GM23338 (cell line): ENCODE measurements around the gene XYLT1. TPM values are rescaled to one million over a fixed set of nuclear protein-coding genes. Genes with fewer than 3 reads are reported as not detected.

Source experiments
- ATAC-seq: fragments of 200-7000 bp; cut with Tn5 transposase; 3 replicates; pipeline ENCODE4 v1.9.1; 2020
- DNase-seq: peaks from one replicate; pipeline ENCODE4 v3.0.0-alpha.2; 2015; ENCODE audit warnings: low spot score
- H2AFZ ChIP-seq: fragments of 200-600 bp; sonication (generic); 2 replicates; pipeline ENCODE4 v1.8.0; 2016; ENCODE audit warnings: antibody characterized with exemption, mild to moderate bottlenecking, moderate library complexity
- H3F3A ChIP-seq: fragments of 200-600 bp; sonication (generic); replicated peaks from 2 replicates; pipeline ENCODE4 v1.8.0; 2017; ENCODE audit warnings: antibody characterized with exemption, mixed run types, low read depth
- H3K27ac ChIP-seq: fragments of 200-600 bp; sonication (generic); 2 replicates; pipeline ENCODE4 v1.6.1; 2016; ENCODE audit warnings: low read depth
- H3K27me3 ChIP-seq: fragments of 200-600 bp; sonication (generic); 2 replicates; pipeline ENCODE4 v1.8.0; 2016; ENCODE audit warnings: mild to moderate bottlenecking, mixed run types, moderate library complexity; ENCODE audit not compliant: insufficient read depth
- H3K36me3 ChIP-seq: fragments of 200-600 bp; sonication (generic); 2 replicates; pipeline ENCODE4 v1.8.0; 2016; ENCODE audit warnings: mild to moderate bottlenecking; ENCODE audit not compliant: insufficient read depth
- H3K4me1 ChIP-seq: fragments of 200-600 bp; sonication (generic); 2 replicates; pipeline ENCODE4 v1.8.0; 2016; ENCODE audit warnings: mild to moderate bottlenecking, moderate library complexity; ENCODE audit not compliant: insufficient read depth
- H3K4me2 ChIP-seq: fragments of 200-600 bp; sonication (generic); 2 replicates; pipeline ENCODE4 v1.7.1; 2017; ENCODE audit warnings: mixed run types
- H3K4me3 ChIP-seq: fragments of 200-600 bp; sonication (generic); 2 replicates; pipeline ENCODE4 v1.6.1; 2016; ENCODE audit warnings: mixed run types
- H3K79me2 ChIP-seq: fragments of 200-600 bp; sonication (generic); replicated peaks from 2 replicates; pipeline ENCODE4 v1.8.0; 2017; ENCODE audit warnings: mild to moderate bottlenecking; ENCODE audit not compliant: insufficient read depth
- H3K9me2 ChIP-seq: fragments of 200-600 bp; sonication (generic); 2 replicates; pipeline ENCODE4 v1.8.0; 2017; ENCODE audit not compliant: insufficient read depth
- H4K20me1 ChIP-seq: fragments of 200-600 bp; sonication (generic); replicated peaks from 2 replicates; pipeline ENCODE4 v1.8.0; 2017; ENCODE audit warnings: mild to moderate bottlenecking; ENCODE audit not compliant: insufficient read depth
- H3K27ac Mint-ChIP-seq: 2 replicates; pipeline ENCODE4 v1.8.0; 2020; ENCODE audit warnings: inconsistent platforms, mild to moderate bottlenecking, moderate library complexity, mixed read lengths
- H3K27me3 Mint-ChIP-seq: 3 replicates; pipeline ENCODE4 v1.8.0; 2022; ENCODE audit warnings: low read depth, mild to moderate bottlenecking, moderate library complexity, mixed read lengths, inconsistent platforms; ENCODE audit not compliant: insufficient read depth, poor library complexity
- H3K36me3 Mint-ChIP-seq: 3 replicates; pipeline ENCODE4 v1.8.0; 2021; ENCODE audit warnings: low read depth, mild to moderate bottlenecking, inconsistent platforms, moderate library complexity, mixed read lengths
- H3K4me1 Mint-ChIP-seq: 3 replicates; pipeline ENCODE4 v1.8.0; 2020; ENCODE audit warnings: mild to moderate bottlenecking, inconsistent platforms, mixed read lengths
- H3K4me3 Mint-ChIP-seq: 3 replicates; pipeline ENCODE4 v1.8.0; 2021; ENCODE audit warnings: moderate library complexity, mild to moderate bottlenecking, inconsistent platforms, mixed read lengths
- H3K9me3 Mint-ChIP-seq: 3 replicates; pipeline ENCODE4 v1.8.0; 2020; ENCODE audit warnings: moderate library complexity, mild to moderate bottlenecking, inconsistent platforms, mixed read lengths
- ETS1 ChIP-seq: IDR thresholded peaks from 2 replicates; pipeline ENCODE4 v1.6.1; 2016; ENCODE audit warnings: antibody characterized with exemption
- EZH2phosphoT487 ChIP-seq: fragments of 200-600 bp; sonication (generic); IDR thresholded peaks from one replicate; pipeline ENCODE4 v1.8.1; 2018; ENCODE audit warnings: antibody characterized with exemption; ENCODE audit not compliant: unreplicated experiment
- NANOG ChIP-seq: IDR thresholded peaks from 2 replicates; pipeline ENCODE4 v1.6.1; 2016; ENCODE audit warnings: antibody characterized with exemption, borderline replicate concordance
- ZNF114 ChIP-seq: fragments of 250-450 bp; sonication (Bioruptor Pico); IDR thresholded peaks from 2 replicates; pipeline ENCODE4 v1.5.0; 2020; ENCODE audit warnings: mild to moderate bottlenecking, moderate library complexity
- ZNF462 ChIP-seq: fragments of 250-450 bp; sonication (Bioruptor Pico); IDR thresholded peaks from 2 replicates; pipeline ENCODE4 v1.5.0; 2020; ENCODE audit warnings: mild to moderate bottlenecking, moderate library complexity
- polyA plus RNA-seq: library from polyadenylated mRNA; unstranded; fragments of >200 nt; fragmentation: Nextera tagmentation; extraction: Ambion mirVana; gene quantifications from 2 replicates; pipeline ENCODE4 v1.2.1, GENCODE V29; 2016
- total RNA-seq: library from RNA; depleted of rRNA; stranded (reverse); fragments of >200 nt; shearing (Covaris generic); gene quantifications from 2 replicates; pipeline ENCODE4 v1.2.3, GENCODE V29; 2014

The XYLT1 gene
- total and polyA plus RNA-seq, 2 experiments from 2014 or later = 3.5 to 24.7 TPM

- Histone ChIP-seq H3K4me2 (no peak overlapping the region), H3K79me2 (0 out of 2 replicates have a peak, but pooled peaks cover 6% of the 10 kb centered on the region), H4K20me1 (no peaks in the 10 kb centered on the region), H3K9me2 (no peaks in the 10 kb centered on the region), H3K4me3 (no peak overlapping the region), H3K36me3 (no peaks in the 10 kb centered on the region), H3K4me1 (no peaks in the 10 kb centered on the region), H3F3A (no peaks in the 10 kb centered on the region), H3K27ac (no peak overlapping the region), H3K27me3 (no peaks in the 10 kb centered on the region), H2AFZ (no peak overlapping the region)
- no peaks in the 10 kb centered on the region for H3K27me3 Mint-ChIP-seq
- no peak overlapping the region for H3K27ac Mint-ChIP-seq
- no peaks in the 10 kb centered on the region; the same call in 2 of the 3 replicates for H3K9me3 Mint-ChIP-seq
- TF ChIP-seq ETS1 (no peak), NANOG (no peak), ZNF462 (CRISPR knock-in tag) (no peak), EZH2phosphoT487 (no peak), ZNF114 (CRISPR knock-in tag) (no peak)
- ATAC-seq (no peak), DNase-seq (no peak)
- no peaks in the 10 kb centered on the region for H3K36me3 Mint-ChIP-seq
- no peak overlapping the region for H3K4me3 Mint-ChIP-seq
- H3K4me1 Mint-ChIP-seq = peaks cover 5% of the 10 kb centered on the region
Measured at GRCh38 chr16:17331071-17331607, 139.6 kb downstream of the XYLT1 start.
